Stimulated activated CD8-positive, alpha-beta memory T cell treated with anti-CD3 and anti-CD28 coated beads, Interleukin-2, amount 100 ng/mL, for 1 hour (primary cell): ENCODE data around the gene SNTG2.

Experiments used
- DNase-seq, 2 donors: peaks; one replicate each; pipeline ENCODE4 v3.0.0-alpha.2; 2020; ENCODE audit warnings: low read depth in 2 of 2

Gene SNTG2

GRCh38 chr2:951224-952006 lies 766 bp downstream of the SNTG2 start:
- DNase-seq: no peak

- DNase-seq: no peak
These were observed 2.8 kb downstream of the SNTG2 start for GRCh38 chr2:953408-953807.

- DNase-seq: no peak
These were observed 3.5 kb downstream of the SNTG2 start for GRCh38 chr2:953975-954686.

- DNase-seq: no peak
These were observed 4.0 kb downstream of the SNTG2 start for GRCh38 chr2:954687-955000.

- no peak for DNase-seq
These were observed 5.4 kb downstream of the SNTG2 start for GRCh38 chr2:955829-956731.

GRCh38 chr2:959457-959856 lies 8.8 kb downstream of the SNTG2 start:
- no peak for DNase-seq

GRCh38 chr2:960061-960736 lies 9.6 kb downstream of the SNTG2 start:
- no peak for DNase-seq

- DNase-seq: no peak
These were observed 11.1 kb downstream of the SNTG2 start for GRCh38 chr2:961786-962185.

GRCh38 chr2:963876-964275 lies 13.2 kb downstream of the SNTG2 start:
- no peak for DNase-seq

GRCh38 chr2:964562-964961 lies 13.9 kb downstream of the SNTG2 start:
- no peak for DNase-seq

- no peak for DNase-seq
These were observed 15.0 kb downstream of the SNTG2 start for GRCh38 chr2:965640-966147.

GRCh38 chr2:973129-973528 lies 22.5 kb downstream of the SNTG2 start:
- DNase-seq: no peak

- no peak for DNase-seq
These were observed 23.4 kb downstream of the SNTG2 start for GRCh38 chr2:974054-974453.

GRCh38 chr2:974502-974901 lies 23.9 kb downstream of the SNTG2 start:
- DNase-seq: no peak

GRCh38 chr2:975095-975494 lies 24.4 kb downstream of the SNTG2 start:
- no peak for DNase-seq

GRCh38 chr2:979069-979928 lies 28.6 kb downstream of the SNTG2 start:
- no peak for DNase-seq

- no peak for DNase-seq
These were observed 29.5 kb downstream of the SNTG2 start for GRCh38 chr2:980176-980575.

GRCh38 chr2:981258-981657 lies 30.6 kb downstream of the SNTG2 start:
- no peak for DNase-seq

GRCh38 chr2:981759-982158 lies 31.1 kb downstream of the SNTG2 start:
- DNase-seq: no peak

GRCh38 chr2:985317-985898 lies 34.8 kb downstream of the SNTG2 start:
- no peak for DNase-seq
